Measurements from ENCODE around the gene ZNF792.
"Not testable (repeated sequence)": the region's sequence is repeated elsewhere in the genome, so short reads cannot be mapped to it uniquely, and the experiment has no call there.

Gene ZNF792

GRCh38 chr19:34963573-34964406, at the start of gene ZNF792:
TSS of gene ZNF792 (minus strand) at chr19:34964229. CDS start at chr19:34963662, 567 bp downstream.
- peak within 1 kb of the TSS; percentile 95 for H3K4me3 ChIP-seq (ENCODE audit: low read length)
- TF ChIP-seq ZNF274 (IDR thresholded peaks at IDR 0.05; ENCODE audit: low read depth, low read length): no peak

GRCh38 chr19:35013041-35013819, 49.2 kb upstream of the ZNF792 start:
- H3K4me3 ChIP-seq (ENCODE audit: low read length): no peak overlapping the region
- no peak for TF ChIP-seq ZNF274 (IDR thresholded peaks at IDR 0.05; ENCODE audit: low read depth, low read length)

GRCh38 chr19:35011737-35012682, 48.0 kb upstream of the ZNF792 start:
- TF ChIP-seq ZNF274 (IDR thresholded peaks at IDR 0.05; ENCODE audit: low read depth, low read length): no peak
- H3K4me3 ChIP-seq (ENCODE audit: low read length): no peak overlapping the region

- H3K4me3 ChIP-seq (ENCODE audit: low read length): no peak overlapping the region
- TF ChIP-seq ZNF274 (IDR thresholded peaks at IDR 0.05; ENCODE audit: low read depth, low read length): no peak
Measured at GRCh38 chr19:35011091-35011689, 47.2 kb upstream of the ZNF792 start.

- TF ChIP-seq ZNF274 (IDR thresholded peaks at IDR 0.05; ENCODE audit: low read depth, low read length): no peak
- no peak overlapping the region for H3K4me3 ChIP-seq (ENCODE audit: low read length)
Measured at GRCh38 chr19:35009424-35010415, 45.7 kb upstream of the ZNF792 start.

GRCh38 chr19:35008891-35009341, 44.9 kb upstream of the ZNF792 start:
- no peak for TF ChIP-seq ZNF274 (IDR thresholded peaks at IDR 0.05; ENCODE audit: low read depth, low read length)
- H3K4me3 ChIP-seq (ENCODE audit: low read length): no peak overlapping the region

- not testable (repeated sequence) for H3K4me3 ChIP-seq (ENCODE audit: low read length)
Measured at GRCh38 chr19:35007427-35007826, 43.4 kb upstream of the ZNF792 start.

GRCh38 chr19:35006999-35007365, 43.0 kb upstream of the ZNF792 start:
- TF ChIP-seq ZNF274 (IDR thresholded peaks at IDR 0.05; ENCODE audit: low read depth, low read length): no peak
- H3K4me3 ChIP-seq (ENCODE audit: low read length): no peak overlapping the region

- TF ChIP-seq ZNF274 (IDR thresholded peaks at IDR 0.05; ENCODE audit: low read depth, low read length): no peak
- no peak overlapping the region for H3K4me3 ChIP-seq (ENCODE audit: low read length)
Measured at GRCh38 chr19:35006342-35006998, 42.4 kb upstream of the ZNF792 start.

GRCh38 chr19:35006007-35006341, 41.9 kb upstream of the ZNF792 start:
- H3K4me3 ChIP-seq (ENCODE audit: low read length): not testable (repeated sequence)

- no peak for TF ChIP-seq ZNF274 (IDR thresholded peaks at IDR 0.05; ENCODE audit: low read depth, low read length)
- H3K4me3 ChIP-seq (ENCODE audit: low read length): no peak overlapping the region
Measured at GRCh38 chr19:35005256-35005977, 41.4 kb upstream of the ZNF792 start.
